Measurements from ENCODE around the gene HCFC1R1.

Gene HCFC1R1

DNA sequence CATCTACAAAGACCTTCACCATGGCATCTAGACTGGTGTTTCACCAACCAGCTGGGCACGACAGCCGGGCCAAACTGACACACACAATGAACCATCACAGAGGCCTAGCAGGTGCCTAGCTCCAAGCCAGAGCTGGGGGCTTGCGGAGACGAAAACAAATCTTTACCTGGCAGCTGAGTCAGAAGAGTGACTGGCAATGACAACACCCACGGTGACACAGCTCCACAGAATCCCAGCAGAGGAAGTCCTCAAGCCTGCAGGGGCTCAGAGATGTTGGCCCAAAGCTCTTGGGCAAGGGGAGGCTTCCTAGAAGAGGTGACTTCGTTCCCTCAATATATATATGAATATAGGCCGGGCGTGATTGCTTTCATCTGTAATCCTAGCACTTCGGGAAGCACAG is 27.8 kb upstream of the HCFC1R1 start:
- TF ChIP-seq, protein P1, sequence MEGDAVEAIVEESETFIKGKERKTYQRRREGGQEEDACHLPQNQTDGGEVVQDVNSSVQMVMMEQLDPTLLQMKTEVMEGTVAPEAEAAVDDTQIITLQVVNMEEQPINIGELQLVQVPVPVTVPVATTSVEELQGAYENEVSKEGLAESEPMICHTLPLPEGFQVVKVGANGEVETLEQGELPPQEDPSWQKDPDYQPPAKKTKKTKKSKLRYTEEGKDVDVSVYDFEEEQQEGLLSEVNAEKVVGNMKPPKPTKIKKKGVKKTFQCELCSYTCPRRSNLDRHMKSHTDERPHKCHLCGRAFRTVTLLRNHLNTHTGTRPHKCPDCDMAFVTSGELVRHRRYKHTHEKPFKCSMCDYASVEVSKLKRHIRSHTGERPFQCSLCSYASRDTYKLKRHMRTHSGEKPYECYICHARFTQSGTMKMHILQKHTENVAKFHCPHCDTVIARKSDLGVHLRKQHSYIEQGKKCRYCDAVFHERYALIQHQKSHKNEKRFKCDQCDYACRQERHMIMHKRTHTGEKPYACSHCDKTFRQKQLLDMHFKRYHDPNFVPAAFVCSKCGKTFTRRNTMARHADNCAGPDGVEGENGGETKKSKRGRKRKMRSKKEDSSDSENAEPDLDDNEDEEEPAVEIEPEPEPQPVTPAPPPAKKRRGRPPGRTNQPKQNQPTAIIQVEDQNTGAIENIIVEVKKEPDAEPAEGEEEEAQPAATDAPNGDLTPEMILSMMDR (conservative IDR thresholded peaks at IDR 0.05), result no peak
- no peak for TF ChIP-seq ZFX (IDR thresholded peaks at IDR 0.05)
- H3K27ac ChIP-seq, result no peak overlapping the region

GRCh38 chr16:3051009-3051408 is 27.3 kb upstream of the HCFC1R1 start:
- TF ChIP-seq ZFX (IDR thresholded peaks at IDR 0.05), result no peak
- TF ChIP-seq, protein P1 (conservative IDR thresholded peaks at IDR 0.05), result no peak
- no peak overlapping the region for H3K27ac ChIP-seq

DNA sequence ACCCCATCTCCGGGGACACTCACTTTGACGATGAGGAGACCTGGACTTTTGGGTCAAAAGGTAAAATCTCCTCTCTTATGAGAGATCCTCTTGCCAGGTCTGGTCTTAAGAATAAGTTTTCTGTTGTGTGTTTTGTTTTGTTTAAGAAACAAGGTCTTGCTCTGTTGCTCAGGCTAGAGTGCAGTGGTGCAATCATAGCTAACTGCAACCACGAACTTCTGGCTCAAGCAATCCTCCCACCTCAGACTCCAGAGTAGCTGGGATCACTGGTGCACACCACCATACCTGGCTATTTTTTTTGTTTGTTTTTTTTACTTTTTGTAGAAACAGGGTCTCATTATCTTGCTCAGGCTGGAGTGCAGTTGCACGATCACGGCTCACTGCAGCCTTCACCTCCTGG is 26.7 kb upstream of the HCFC1R1 start:
- H3K27ac ChIP-seq, result no peak overlapping the region
- no peak for TF ChIP-seq ZFX (IDR thresholded peaks at IDR 0.05)
- TF ChIP-seq, protein P1 (conservative IDR thresholded peaks at IDR 0.05), result no peak

GRCh38 chr16:3049921-3050481 is 26.3 kb upstream of the HCFC1R1 start:
- no peak overlapping the region for H3K27ac ChIP-seq
- TF ChIP-seq, protein P1 (conservative IDR thresholded peaks at IDR 0.05), result no peak
- TF ChIP-seq ZFX (IDR thresholded peaks at IDR 0.05), result no peak

DNA sequence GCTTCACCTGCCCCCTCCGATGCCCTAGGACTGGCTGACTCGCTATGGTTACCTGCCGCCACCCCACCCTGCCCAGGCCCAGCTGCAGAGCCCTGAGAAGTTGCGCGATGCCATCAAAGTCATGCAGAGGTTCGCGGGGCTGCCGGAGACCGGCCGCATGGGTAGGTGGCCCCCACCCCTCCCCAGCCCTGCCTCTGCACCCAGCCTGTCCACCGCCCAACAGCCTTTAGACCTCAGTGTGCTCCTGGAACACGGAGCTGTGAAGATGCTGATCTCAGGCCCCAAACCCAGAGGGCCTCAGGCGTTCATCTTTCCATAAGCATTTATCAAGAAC is 23.6 kb upstream of the HCFC1R1 start:
- no peak overlapping the region for H3K27ac ChIP-seq
- TF ChIP-seq, protein P1 (conservative IDR thresholded peaks at IDR 0.05), result no peak
- TF ChIP-seq ZFX (IDR thresholded peaks at IDR 0.05), result no peak

DNA sequence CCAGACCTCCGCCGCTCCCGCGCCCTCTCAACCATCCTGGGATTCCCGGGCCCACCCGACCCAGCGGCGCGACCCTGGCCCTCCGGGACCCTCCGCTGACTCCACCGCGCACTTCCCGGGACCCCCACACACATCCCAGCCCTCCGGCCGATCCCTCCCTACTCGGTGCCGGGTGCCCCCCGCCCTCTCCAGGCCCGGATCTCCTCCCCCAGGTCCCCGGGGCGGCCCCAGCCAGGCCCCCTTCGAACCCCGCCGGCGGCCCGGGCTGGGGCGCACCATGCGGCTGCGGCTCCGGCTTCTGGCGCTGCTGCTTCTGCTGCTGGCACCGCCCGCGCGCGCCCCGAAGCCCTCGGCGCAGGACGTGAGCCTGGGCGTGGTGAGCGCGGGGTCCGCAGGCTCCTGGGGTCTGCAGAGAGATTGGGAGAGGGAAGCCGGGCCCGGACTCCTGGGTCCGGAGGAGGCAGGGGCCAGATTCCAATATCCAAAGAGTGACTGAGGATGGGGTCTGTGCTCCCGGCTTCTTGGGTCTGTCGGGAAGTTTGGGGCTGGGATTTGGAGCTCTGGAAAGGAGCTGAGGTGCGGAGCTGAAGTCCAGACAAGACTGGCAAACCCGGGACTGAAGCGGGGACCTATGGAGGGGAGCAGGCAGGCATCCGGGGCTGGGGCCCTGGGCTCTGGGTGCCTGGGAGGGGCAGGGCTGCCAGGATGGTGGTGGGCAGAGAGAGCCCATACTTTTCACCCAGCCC is 23.1 kb upstream of the HCFC1R1 start:
- H3K27ac ChIP-seq, result no peak overlapping the region

More for the DNA sequence above, 23.1 kb upstream of the HCFC1R1 start:
- TF ChIP-seq ZFX (IDR thresholded peaks at IDR 0.05), result no peak
- TF ChIP-seq, protein P1 (conservative IDR thresholded peaks at IDR 0.05), result no peak

Measured in C4-2B (cell line).